NT2/D1 (cell line): Measurements from ENCODE around the gene GP9.

ENCODE experiments used
- YY1 ChIP-seq: IDR thresholded peaks from 2 replicates; pipeline ENCODE4 v1.6.1; 2011; ENCODE audit not compliant: insufficient read length, insufficient read depth
- ZNF274 ChIP-seq: IDR thresholded peaks from 2 replicates; pipeline ENCODE4 v1.6.1; 2011; ENCODE audit warnings: mild to moderate bottlenecking, low read depth, low read length

DNA sequence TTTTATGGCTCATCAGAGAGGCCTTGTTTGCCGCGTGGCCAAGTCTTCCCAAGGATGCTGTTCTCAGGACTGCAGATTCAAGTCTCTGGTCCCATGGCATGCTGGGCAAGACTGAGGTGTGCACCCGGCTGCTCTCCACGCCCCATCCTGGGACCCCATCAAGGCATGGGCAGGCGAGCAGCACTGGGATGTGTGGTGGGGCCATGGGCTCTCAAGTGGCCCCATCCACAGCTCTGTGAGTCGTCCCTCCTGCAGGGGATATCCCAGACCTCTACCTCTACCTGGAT lies 13.1 kb upstream of the GP9 start:
- TF ChIP-seq YY1 = no peak
- no peak for TF ChIP-seq ZNF274
